ENCODE results near the gene CEP63. TPM values are rescaled to one million over a fixed set of nuclear protein-coding genes. Genes with fewer than 3 reads are reported as not detected.

Gene CEP63
- total and polyA plus RNA-seq, 2 experiments from 2014 or later, result 15.1 to 53.9 TPM

DNA sequence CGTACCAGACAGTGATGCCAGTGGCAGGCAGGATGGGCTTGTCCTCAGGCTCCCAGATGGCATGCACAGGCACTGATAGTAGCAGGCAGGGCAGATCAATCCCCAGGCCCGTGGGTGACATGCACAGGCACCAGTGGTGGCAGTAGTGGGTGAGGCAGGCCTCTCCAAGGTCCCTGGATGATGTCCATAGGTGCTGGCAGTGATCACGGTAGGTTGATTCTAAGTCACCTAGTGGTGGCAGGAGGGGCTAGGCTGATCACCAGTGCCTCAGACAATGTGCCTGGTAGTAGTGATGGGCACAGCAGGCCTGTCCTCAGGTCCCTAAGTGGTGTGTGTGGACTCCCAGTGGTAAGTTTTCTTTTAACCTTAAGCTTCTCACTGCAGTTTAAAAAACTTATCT is 19.6 kb downstream of the CEP63 start (continued):
- TF ChIP-seq, protein P1, sequence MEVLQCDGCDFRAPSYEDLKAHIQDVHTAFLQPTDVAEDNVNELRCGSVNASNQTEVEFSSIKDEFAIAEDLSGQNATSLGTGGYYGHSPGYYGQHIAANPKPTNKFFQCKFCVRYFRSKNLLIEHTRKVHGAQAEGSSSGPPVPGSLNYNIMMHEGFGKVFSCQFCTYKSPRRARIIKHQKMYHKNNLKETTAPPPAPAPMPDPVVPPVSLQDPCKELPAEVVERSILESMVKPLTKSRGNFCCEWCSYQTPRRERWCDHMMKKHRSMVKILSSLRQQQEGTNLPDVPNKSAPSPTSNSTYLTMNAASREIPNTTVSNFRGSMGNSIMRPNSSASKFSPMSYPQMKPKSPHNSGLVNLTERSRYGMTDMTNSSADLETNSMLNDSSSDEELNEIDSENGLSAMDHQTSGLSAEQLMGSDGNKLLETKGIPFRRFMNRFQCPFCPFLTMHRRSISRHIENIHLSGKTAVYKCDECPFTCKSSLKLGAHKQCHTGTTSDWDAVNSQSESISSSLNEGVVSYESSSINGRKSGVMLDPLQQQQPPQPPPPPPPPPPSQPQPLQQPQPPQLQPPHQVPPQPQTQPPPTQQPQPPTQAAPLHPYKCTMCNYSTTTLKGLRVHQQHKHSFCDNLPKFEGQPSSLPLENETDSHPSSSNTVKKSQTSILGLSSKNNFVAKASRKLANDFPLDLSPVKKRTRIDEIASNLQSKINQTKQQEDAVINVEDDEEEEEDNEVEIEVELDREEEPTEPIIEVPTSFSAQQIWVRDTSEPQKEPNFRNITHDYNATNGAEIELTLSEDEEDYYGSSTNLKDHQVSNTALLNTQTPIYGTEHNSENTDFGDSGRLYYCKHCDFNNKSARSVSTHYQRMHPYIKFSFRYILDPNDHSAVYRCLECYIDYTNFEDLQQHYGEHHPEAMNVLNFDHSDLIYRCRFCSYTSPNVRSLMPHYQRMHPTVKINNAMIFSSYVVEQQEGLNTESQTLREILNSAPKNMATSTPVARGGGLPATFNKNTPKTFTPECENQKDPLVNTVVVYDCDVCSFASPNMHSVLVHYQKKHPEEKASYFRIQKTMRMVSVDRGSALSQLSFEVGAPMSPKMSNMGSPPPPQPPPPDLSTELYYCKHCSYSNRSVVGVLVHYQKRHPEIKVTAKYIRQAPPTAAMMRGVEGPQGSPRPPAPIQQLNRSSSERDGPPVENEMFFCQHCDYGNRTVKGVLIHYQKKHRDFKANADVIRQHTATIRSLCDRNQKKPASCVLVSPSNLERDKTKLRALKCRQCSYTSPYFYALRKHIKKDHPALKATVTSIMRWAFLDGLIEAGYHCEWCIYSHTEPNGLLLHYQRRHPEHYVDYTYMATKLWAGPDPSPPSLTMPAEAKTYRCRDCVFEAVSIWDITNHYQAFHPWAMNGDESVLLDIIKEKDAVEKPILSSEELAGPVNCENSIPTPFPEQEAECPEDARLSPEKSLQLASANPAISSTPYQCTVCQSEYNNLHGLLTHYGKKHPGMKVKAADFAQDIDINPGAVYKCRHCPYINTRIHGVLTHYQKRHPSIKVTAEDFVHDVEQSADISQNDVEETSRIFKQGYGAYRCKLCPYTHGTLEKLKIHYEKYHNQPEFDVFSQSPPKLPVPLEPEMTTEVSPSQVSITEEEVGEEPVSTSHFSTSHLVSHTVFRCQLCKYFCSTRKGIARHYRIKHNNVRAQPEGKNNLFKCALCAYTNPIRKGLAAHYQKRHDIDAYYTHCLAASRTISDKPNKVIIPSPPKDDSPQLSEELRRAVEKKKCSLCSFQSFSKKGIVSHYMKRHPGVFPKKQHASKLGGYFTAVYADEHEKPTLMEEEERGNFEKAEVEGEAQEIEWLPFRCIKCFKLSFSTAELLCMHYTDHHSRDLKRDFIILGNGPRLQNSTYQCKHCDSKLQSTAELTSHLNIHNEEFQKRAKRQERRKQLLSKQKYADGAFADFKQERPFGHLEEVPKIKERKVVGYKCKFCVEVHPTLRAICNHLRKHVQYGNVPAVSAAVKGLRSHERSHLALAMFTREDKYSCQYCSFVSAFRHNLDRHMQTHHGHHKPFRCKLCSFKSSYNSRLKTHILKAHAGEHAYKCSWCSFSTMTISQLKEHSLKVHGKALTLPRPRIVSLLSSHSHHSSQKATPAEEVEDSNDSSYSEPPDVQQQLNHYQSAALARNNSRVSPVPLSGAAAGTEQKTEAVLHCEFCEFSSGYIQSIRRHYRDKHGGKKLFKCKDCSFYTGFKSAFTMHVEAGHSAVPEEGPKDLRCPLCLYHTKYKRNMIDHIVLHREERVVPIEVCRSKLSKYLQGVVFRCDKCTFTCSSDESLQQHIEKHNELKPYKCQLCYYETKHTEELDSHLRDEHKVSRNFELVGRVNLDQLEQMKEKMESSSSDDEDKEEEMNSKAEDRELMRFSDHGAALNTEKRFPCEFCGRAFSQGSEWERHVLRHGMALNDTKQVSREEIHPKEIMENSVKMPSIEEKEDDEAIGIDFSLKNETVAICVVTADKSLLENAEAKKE (CRISPR knock-in tag; IDR thresholded peaks at IDR 0.05), result no peak
- TF ChIP-seq ZNF331 (CRISPR knock-in tag; IDR thresholded peaks at IDR 0.05; ENCODE audit: low read depth), result no peak
- TF ChIP-seq, protein P2, sequence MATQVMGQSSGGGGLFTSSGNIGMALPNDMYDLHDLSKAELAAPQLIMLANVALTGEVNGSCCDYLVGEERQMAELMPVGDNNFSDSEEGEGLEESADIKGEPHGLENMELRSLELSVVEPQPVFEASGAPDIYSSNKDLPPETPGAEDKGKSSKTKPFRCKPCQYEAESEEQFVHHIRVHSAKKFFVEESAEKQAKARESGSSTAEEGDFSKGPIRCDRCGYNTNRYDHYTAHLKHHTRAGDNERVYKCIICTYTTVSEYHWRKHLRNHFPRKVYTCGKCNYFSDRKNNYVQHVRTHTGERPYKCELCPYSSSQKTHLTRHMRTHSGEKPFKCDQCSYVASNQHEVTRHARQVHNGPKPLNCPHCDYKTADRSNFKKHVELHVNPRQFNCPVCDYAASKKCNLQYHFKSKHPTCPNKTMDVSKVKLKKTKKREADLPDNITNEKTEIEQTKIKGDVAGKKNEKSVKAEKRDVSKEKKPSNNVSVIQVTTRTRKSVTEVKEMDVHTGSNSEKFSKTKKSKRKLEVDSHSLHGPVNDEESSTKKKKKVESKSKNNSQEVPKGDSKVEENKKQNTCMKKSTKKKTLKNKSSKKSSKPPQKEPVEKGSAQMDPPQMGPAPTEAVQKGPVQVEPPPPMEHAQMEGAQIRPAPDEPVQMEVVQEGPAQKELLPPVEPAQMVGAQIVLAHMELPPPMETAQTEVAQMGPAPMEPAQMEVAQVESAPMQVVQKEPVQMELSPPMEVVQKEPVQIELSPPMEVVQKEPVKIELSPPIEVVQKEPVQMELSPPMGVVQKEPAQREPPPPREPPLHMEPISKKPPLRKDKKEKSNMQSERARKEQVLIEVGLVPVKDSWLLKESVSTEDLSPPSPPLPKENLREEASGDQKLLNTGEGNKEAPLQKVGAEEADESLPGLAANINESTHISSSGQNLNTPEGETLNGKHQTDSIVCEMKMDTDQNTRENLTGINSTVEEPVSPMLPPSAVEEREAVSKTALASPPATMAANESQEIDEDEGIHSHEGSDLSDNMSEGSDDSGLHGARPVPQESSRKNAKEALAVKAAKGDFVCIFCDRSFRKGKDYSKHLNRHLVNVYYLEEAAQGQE (IDR thresholded peaks at IDR 0.05; ENCODE audit: unreplicated experiment), result no peak
- no peak for TF ChIP-seq CREB1 (CRISPR knock-in tag; IDR thresholded peaks at IDR 0.05; ENCODE audit: low read depth)

DNA sequence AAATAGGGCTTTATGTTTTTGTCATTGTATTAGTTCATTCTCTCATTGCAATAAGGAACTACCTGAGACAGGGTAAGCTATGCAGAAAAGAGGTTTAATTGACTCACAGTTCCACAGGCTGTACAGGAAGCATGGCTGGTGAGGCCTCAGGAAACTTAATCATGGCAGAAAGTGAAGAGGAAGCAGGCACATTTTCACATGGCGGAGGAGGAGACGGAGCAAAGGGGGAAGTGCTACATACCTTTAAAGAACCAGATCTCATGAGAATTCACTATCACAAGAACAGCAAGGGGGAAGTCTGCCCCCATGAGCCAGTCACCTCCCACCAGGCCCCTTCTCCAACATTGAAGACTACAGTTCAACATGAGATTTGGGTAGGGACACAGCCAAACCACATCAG is 25.6 kb downstream of the CEP63 start:
- H3K4me3 Mint-ChIP-seq, result no peak overlapping the region
- TF ChIP-seq EZH2phosphoT487 (IDR thresholded peaks at IDR 0.05; ENCODE audit: unreplicated experiment), result no peak
- TF ChIP-seq, protein P3, sequence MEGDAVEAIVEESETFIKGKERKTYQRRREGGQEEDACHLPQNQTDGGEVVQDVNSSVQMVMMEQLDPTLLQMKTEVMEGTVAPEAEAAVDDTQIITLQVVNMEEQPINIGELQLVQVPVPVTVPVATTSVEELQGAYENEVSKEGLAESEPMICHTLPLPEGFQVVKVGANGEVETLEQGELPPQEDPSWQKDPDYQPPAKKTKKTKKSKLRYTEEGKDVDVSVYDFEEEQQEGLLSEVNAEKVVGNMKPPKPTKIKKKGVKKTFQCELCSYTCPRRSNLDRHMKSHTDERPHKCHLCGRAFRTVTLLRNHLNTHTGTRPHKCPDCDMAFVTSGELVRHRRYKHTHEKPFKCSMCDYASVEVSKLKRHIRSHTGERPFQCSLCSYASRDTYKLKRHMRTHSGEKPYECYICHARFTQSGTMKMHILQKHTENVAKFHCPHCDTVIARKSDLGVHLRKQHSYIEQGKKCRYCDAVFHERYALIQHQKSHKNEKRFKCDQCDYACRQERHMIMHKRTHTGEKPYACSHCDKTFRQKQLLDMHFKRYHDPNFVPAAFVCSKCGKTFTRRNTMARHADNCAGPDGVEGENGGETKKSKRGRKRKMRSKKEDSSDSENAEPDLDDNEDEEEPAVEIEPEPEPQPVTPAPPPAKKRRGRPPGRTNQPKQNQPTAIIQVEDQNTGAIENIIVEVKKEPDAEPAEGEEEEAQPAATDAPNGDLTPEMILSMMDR (conservative IDR thresholded peaks at IDR 0.05; ENCODE audit: low read depth in 2 of 2), result no peak
- no peak for TF ChIP-seq ZNF114 (CRISPR knock-in tag; IDR thresholded peaks at IDR 0.05)

More for the DNA sequence above, 25.6 kb downstream of the CEP63 start:
- no peaks in the 10 kb centered on the region for H3K27me3 ChIP-seq (ENCODE audit: insufficient read depth)
- Mint-ChIP-seq H3K27me3 (ENCODE audit: insufficient read depth, low read depth, poor library complexity) (peaks cover 4% of the 10 kb centered on the region), H3K9me3 (no peaks in the 10 kb centered on the region), H3K4me1 (no peaks in the 10 kb centered on the region), H3K27ac (no peak overlapping the region), H3K36me3 (ENCODE audit: low read depth) (no peaks in the 10 kb centered on the region; the same call in 2 of the 3 replicates)
- H3K4me1 ChIP-seq (ENCODE audit: insufficient read depth), result no peaks in the 10 kb centered on the region
- no peak overlapping the region for H3K4me2 ChIP-seq
- 0 out of 2 replicates have a peak, but pooled peaks cover 5% of the 10 kb centered on the region for H4K20me1 ChIP-seq (replicated peaks; ENCODE audit: insufficient read depth)
- H3K79me2 ChIP-seq (replicated peaks; ENCODE audit: insufficient read depth), result no peaks in the 10 kb centered on the region
- ATAC-seq (no peak), DNase-seq (ENCODE audit: low spot score) (no peak)
- H3K4me3 ChIP-seq, result no peak overlapping the region
- no peaks in the 10 kb centered on the region for H3K9me2 ChIP-seq (ENCODE audit: insufficient read depth)
- no peaks in the 10 kb centered on the region for H3F3A ChIP-seq (replicated peaks; ENCODE audit: low read depth)
- H3K27ac ChIP-seq (ENCODE audit: low read depth), result no peak overlapping the region
- no peak overlapping the region for H2AFZ ChIP-seq
- H3K36me3 ChIP-seq (ENCODE audit: insufficient read depth), result no peaks in the 10 kb centered on the region
